ENCODE data around the gene NPEPL1.

- TF ChIP-seq, protein P1, sequence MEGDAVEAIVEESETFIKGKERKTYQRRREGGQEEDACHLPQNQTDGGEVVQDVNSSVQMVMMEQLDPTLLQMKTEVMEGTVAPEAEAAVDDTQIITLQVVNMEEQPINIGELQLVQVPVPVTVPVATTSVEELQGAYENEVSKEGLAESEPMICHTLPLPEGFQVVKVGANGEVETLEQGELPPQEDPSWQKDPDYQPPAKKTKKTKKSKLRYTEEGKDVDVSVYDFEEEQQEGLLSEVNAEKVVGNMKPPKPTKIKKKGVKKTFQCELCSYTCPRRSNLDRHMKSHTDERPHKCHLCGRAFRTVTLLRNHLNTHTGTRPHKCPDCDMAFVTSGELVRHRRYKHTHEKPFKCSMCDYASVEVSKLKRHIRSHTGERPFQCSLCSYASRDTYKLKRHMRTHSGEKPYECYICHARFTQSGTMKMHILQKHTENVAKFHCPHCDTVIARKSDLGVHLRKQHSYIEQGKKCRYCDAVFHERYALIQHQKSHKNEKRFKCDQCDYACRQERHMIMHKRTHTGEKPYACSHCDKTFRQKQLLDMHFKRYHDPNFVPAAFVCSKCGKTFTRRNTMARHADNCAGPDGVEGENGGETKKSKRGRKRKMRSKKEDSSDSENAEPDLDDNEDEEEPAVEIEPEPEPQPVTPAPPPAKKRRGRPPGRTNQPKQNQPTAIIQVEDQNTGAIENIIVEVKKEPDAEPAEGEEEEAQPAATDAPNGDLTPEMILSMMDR (IDR thresholded peaks at IDR 0.05): peak; percentile 12 to 73 (median 72)
- TF ChIP-seq POLR2A (IDR thresholded peaks at IDR 0.05) (peak in 2 of 4 donors; percentile 21 to 56), POLR2AphosphoS5 (IDR thresholded peaks at IDR 0.05) (no peak), EP300 (IDR thresholded peaks at IDR 0.05) (no peak)
Observed at GRCh38 chr20:58692579-58693225, at the start of gene NPEPL1.
